ENCODE results near the gene IFITM2.
"Not testable (repeated sequence)": the region's sequence is repeated elsewhere in the genome, so short reads cannot be mapped to it uniquely, and the experiment has no call there.

Gene IFITM2

DNA sequence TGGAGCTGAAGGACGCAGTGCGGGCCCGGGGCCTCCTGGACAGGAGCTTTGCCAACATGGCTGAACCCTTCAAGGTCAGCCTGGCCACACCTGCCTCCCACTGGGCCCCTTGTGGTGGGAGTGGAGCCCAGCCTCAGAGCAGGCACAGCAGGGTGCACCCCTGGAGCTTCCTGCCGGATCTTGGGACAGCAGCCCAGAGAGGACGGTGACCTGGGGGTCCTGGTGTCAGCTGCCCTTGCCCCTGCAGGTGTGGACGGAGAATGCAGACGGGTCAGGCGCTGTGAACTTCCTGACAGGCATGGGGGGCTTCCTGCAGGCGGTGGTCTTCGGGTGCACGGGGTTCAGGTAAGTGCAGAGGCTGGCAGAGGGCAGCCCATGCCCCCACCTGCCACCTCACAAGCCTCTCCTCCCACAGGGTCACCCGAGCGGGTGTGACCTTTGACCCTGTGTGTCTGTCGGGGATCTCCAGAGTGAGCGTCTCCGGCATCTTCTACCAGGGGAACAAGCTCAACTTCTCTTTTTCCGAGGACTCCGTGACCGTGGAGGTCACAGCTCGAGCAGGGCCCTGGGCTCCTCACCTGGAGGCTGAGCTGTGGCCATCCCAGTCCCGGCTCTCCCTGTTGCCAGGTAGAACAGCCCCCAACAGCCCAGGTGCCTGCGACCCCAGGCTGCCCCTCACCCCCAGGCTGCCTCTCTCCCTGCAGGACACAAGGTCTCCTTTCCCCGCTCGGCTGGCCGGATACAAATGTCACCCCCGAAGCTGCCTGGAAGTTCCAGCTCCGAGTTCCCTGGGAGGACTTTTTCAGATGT lies 13.6 kb upstream of the IFITM2 start:
- DNase-seq, result no peak

DNA sequence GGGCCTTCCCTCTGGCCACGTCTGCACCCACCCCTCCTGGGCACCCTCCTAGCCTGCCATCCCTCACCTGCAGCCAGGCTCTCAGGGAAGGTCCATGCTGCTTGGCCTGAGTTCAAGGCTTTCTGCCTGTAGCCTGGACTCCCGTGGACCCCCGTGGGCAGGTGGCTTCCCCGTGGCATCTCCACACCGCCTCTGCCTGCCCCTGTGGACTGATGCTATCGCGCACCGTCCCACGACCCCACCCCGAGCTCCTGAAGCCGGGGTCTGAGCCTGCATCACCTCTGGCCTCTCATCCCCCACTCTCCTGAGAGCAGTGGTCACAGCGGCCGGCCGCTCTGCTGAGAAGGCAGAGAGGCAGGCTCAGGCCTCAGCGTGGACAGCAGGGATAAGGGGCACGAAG lies 12.8 kb upstream of the IFITM2 start:
- DNase-seq, result no peak

DNA sequence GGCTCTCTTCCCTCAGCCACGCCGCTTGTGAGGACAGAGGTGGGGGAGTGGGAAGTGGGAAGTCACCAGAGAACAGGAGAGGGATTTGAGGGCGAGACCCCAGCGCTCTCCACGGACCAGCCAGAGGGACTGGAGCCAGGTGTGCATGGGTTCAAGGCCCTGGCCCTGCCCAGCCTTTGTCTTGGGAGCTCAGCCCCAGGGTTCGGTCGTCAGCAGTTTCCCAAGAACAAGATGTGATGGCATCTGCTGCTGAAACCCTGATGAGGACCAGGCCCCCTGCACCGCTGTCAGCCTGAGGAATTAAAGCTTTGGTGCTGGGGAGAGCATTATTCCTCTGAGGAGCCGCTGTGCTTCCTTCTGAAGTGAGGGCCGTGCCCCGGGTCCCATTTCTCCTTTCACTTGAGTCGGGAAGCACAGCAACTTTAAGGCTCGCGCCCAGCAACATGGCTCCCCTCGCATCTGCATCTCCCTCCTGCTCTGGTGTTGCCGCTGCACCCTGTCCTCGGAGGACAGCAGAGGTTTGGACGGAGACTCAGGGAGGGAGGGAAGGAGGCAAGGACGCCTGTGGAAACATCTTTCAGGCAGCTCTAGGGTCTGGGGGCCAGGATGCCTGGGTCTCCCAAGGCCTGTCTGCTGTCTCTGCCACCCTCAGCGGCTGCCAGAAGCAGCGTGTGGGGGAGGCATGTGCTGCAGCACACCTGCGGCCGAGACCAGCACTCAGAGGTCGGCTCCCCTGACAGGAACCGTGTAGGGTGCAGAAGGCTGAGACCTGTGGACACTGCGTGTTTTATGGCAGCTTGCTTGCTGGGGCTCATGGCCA lies 12.1 kb upstream of the IFITM2 start:
- no peak for DNase-seq

DNA sequence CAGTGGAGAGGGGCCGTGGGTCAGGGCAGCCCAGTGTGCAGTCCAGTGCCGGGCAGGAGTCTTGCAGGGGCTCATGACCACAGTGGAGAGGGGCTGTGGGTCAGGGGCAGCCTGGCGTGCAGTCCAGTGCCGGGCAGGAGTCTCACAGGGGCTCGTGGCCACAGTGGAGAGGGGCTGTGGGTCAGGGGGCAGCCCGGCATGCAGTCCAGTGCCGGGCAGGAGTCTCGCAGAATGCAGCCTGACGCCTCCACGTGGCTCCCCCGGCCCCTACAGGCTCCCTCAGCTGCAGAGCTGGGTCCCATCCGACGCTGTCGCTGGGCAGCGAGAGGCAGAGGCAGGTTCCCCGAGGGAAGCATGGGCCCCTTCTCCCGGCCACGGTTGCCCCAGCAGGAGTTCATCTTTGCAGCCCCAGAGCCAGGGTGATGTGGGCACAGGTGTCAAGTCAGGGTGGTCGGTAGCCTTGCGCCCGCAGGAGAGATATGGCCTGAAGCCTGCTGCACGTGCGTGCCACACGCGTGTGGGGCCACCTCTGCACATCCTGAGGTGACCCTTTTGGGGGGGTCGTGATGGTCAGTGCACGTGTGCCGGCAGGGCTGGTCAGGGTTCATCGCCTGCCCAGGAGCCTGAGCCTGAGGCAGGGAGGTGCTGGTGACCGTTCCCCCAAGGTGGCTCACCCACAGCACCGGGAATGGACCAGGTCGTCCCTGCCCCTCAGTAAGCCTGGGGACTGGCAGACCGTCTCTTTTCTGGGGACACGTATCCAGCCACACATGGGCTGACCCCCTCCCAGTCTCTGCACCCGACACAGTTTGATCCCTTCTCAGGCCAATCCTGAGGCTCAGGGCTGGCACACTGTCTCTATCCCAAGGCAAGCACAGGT lies 11.2 kb upstream of the IFITM2 start:
- DNase-seq, result no peak

DNA sequence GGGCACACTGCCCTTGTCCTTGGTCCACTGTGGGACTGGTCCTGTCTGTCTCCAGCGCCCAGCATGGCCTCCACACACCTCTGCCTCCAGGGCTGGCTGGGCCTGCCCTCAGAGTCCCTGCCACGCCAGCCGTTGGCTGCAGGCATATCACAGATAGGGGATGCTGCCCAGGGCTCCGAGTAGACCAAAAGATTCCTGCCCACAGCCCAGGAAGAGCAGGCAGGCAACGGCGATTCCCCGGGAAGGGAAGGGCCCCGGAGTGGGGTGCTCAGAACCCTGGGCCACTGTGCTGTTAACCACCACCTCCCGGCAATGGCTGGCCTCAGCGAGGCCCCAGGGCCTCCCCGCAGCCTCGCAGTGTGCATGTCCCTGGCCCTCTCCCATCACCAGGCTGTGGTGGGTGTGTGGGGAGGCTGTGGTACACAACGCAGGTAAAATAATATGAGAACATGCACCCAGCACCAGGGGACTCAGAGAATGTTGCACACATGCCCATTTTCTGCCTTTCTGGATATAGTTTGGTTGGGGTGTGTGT lies 10.5 kb upstream of the IFITM2 start:
- DNase-seq, result no peak

DNA sequence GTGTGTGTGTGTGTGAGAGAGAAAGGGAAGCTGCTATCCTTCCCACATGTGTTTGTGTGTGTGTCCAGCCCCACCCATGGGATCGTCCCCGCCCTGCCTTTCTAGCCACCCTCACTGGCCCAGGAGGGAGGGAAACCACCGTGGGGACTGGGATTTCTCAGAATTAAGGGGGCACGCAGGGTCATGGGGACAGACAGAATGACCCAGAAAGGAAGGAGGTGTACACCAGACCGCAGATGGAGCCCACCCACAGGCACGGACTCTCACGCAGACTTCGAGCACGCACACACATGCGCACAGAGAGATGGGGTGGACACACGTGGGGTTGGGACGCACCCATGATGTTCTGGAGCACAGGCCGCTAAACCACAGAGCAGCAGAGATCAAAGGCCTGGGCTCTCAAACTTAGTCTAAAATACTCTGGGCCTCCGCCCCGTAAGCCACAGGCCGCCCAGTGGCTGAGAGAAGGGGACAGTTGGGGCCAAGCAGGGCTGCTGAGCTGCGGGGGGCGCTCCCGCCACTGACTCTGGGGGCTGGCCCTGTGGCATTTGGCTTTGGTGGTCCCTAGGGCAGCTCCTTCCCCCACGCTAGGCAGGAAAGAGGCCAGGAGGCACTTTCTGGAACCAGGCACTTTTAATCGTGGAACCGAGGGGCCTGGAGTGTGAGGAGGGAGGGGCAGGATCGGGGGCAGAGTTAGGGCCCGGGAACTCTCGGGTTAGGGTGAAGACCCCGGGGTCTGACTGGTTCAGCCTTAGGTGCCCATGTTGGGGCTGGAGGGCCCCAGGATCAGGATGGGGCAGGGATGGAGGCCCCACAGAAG lies 9.8 kb upstream of the IFITM2 start:
- peak; percentile 51 for DNase-seq

DNA sequence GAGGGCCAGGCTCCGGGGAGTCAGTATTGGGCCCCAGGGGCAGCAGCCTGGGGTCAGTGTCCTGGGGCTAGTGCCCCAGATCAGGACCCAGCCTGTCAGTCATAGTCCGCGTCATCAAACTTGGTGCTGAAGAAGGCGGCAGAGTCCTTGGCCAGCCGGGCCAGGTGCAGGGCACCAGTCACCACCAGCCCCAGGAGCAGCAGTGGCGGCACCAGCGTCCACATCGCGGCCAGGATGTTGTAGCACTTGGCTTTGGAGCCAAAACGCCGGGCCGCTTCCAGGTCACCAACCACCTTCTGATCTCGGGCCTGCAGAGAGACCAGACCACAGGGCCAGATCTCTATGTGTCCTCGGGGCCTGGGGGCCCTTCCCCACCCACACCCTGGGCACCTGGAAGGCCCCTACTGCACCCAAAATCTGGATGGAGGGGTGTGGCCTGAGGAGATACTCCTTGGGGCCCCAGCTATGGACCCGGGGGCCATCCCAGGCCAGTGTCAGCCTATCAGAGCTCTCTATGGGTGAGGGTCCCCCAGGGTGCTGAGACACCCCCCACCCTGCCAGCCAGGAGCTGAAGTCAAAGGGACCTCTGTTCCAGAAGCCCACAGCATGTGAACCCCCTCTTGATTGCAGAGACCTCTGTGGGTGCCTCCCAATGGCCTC lies 9.1 kb upstream of the IFITM2 start:
- DNase-seq, result no peak

DNA sequence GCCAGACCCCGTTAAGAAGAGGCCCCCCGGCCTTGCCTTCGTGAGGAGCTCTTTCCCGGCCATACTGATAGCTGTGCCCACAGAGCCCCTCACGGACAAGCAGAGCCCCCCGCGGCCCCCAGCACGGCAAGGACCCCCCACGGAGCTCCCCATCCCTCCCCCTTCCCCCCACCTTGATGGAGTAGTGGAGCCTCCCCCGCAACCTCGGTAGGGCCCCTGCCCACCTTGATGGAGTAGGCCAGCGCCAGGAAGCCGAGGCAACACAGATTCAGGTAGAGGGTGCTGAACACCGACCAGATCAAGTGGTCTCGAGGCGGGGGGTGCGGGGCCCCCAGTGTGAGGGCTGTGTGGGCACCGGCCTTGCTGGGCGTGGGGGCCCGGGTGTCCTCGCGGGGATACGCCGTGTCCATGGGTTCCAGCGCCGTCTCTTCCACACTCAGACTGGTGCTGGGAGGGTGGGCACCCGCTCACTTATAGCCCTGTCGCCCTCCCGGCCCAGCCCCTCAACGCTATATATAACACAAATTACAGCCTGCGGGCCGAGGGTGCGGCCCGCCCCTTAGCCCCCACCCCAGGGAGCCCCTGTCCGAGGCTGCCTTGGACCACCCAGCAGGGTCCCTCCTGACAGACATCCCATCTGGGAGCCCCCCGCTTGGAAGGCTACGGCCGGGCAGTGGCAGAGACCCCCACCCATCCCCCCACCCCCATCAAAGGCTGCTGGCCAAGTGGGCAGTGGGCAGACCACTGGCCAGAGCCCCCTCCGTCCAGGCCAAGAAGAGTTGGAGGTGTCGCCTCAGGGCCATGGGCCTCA lies 8.3 kb upstream of the IFITM2 start, which contains the start of gene IFITM5:
Gene IFITM5 (minus strand): TSS at position 446 of the 811 bp plus-strand sequence. CDS start 36 bp downstream, at position 410.
- DNase-seq, result no peak

DNA sequence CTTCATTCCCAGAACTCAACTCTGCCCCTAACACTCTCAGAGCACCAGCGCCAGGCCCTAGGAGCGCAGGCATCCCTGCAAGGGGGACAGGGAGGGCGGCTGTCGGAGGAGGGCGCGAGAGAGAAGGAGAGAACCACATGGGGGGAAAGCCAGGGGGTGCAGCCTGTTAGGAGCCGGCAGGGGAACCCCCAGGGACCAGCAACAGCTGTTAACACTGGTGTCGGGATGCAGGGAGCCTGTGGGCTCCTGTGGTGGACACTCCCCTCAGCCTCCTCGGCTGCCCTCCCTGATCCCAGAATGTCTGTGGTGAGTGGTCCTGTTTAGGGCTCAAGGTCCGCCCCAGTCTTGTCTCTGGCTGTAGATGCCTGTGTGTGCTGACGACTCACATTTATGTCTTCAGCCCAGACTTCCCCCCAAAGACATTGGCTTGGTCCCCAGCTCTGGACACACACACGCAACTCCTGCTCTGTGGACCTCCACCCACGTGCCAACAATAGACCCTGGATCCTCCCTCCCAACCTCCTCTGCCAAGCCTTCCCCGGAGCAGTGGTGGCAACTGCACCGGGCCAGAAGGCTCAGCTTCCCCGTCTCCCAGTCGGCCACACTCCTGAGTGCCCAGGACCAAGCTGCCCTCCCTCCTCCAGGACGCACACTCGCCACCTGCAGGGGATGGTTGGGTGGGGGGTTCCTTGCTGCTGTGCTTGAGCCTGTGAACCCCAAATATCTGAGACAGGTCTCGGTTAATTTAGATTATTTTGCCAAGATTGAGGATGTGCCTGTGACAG lies 7.5 kb upstream of the IFITM2 start:
- no peak for DNase-seq

DNA sequence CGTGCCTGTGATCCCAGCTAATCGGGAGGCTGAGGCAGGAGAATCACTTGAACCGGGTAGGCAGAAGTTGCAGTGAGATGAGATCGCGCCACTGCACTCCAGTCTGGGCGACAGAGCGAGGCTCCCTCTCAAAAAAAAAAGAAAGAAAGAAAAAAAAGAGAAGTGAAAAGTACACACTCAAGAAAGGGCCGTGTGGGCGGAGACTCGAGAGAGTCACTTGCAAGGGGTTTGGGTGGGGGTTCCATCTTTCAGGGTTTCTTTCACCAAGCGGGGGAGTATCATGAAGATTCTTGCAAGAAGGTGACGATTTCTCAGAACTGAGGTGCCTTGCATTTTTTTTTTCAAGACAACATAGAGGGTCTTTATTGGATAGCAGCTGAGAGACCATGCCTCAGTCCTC lies 4.3 kb upstream of the IFITM2 start:
- DNase-seq, result no peak

DNA sequence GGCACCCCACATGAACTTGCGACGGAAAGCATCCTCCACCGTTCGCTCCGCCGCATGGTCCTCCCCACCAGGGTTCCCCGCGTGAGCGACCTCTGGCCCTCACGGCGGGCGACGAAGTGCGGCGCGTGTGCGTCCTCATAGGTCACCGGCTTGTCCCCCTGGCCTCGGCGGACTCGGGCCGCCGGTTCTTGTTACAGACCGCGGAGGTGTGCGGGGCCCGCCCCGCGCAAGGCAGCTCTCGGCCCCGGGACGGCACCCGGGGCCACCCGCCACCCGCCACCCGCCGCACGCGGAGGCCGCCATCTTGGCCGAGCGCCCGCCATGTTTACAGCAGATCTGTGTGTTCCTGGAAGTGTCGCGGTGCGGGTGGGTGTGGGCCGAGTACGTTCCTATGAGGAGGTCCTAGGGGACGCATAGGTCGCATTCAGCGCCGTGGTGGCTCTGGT lies 3.5 kb upstream of the IFITM2 start:
- DNase-seq, result no peak

DNA sequence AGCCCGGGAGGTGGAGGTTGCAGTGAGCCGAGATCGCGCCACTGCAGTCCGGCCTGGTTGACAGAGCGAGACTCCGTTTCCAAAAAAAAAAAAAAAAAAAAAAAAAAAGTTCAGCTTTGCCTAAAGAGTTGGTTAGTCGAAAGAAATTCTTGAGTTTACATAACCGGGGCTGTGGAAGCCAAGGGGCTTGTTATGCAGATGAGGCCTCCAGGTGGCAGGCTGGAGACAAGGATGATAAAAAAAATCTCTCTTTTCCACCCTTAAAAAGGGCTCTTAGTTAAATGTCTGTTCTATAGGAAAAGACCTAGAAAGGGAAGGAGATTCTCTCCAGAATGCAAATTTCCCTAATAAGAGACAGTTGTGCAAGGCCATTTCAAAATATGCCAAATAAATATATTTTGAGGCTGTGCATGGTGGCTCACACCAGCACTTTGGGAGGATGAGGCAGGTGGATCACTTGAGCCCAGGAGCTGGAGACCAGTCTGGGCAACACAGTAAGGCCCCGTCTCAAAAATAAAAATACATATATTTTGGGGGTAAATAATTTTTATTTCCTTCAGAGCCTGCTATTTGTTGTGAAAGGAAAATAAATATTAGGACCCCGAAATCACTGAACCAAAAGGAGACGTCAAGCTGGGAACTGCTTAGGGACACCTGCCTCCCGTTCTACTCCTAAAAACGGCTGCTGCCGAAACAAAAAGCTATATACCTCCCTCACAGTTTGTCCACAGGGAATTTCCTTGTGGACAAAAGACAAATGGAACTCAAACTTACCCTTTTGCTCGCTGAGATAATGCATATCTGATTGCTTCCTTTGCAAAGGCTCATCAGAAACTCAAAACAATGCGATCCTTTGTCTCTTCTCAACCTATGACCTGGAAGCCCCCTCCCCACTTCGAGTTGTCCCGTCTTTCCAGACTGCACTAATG lies 2.4 kb upstream of the IFITM2 start:
- peak; percentile 70 for DNase-seq

DNA sequence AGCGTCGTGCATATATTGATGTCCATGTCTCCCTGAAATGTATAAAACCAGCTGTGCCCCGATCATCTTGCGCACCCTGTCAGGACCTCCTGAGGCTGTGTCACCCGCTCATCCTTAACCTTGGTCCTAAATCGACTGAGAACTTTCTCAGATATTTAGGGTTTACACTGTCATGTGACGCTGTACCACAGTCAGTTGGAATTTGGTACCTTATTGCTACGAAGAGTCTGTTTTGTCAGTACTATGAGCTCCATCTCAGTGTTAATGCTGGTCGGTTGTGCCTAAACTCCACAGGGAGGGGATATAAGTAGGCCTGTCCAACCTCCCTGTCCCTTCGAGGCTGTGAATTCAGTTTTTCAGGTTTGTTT lies 1.8 kb upstream of the IFITM2 start:
- no peak for DNase-seq

DNA sequence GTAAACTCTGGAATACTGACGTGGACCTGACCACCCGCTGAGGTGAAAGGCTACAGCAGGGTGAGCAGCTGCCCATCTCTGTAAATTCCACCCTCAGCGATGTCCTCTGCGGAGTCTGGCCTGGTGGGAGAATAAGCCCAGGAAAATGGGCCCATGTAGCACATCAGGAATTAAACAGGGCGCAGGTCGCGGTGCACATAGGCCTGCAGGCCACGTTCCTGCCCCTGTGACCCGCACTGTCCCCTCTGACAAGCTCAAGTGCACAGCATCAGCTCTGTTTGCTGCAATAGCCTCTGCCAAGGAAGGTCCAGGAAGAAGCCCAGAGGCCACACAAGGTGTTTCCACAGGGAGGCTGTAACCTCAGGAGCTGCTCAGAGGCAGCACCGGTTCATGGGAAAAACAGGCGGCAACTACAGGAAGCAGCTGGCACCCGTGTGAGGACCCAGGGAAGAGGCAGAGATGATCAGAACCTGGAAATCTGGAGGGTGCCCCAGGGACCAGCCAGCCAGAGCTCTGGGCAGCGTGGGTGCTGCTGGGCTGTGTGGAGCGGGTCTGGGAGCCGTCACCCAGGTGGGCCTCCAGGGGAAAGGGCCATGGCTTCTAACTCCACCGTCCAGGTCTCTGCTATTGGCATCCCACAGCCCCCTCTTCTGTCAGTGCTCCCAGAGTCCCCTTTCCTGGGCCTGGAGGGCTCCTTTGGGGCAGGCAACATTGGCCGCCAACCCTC lies 808 bp upstream of the IFITM2 start:
- DNase-seq, result no peak

DNA sequence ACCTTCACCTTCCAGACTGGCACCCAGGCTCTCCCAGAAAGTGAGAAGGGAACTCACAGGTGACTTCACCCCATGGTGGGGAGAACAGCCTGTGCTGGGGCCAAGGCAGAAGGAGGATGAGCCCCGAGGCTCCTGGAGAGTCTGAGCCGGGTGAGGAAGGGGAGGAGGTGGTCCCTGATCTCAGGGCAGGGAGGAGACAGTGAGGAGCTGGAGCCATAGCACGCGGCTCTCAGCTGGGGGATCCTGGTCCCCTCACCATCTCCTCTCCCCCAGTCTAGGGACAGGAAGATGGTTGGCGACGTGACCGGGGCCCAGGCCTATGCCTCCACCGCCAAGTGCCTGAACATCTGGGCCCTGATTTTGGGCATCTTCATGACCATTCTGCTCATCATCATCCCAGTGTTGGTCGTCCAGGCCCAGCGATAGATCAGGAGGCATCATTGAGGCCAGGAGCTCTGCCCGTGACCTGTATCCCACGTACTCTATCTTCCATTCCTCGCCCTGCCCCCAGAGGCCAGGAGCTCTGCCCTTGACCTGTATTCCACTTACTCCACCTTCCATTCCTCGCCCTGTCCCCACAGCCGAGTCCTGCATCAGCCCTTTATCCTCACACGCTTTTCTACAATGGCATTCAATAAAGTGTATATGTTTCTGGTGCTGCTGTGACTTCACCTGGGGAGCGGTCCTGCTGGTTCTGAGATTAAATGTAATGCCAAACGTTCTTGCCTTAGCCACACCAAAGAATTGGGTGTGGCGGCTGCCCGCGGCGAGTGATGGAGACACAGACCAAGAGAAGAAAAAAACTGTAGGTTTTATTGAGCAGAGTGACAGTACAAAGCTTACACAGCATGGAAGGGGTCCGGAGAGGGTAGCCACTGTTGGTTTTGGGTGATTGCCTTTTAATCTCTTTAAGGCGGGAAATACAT lies 1.4 kb downstream of the IFITM2 start:
- peak; percentile 48 for DNase-seq

DNA sequence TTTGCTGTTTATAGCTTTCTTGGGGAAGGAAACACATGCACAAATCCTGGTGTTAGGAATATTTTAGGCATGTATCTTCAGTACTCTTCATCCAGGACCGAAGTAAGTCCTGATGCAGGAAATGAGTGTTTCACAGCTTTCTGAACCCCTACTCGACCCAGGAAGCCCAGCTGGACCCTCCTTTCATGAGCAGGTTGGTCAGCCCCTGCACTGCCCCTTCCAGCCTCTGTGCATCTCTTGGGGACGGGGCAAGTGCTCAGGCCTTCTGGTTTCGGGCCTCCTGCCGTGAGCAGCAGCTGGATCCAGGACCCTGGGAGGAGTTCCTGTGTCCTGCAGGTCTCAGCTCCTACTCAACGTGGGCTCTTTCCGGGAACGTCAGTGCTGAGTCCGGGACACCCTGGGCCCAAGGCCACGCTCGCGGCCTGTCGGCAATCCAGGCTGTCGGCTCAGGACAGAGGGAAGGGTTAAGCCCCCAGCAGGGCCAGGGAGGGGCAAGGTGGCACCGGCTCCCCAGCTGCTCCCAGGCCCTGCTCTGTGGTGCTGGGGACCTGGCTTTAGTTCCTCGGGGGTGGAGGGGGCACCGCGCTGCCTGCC lies 2.5 kb downstream of the IFITM2 start:
- not testable (repeated sequence) for DNase-seq

All from stimulated activated CD4-positive, alpha-beta T cell treated with anti-CD3 and anti-CD28 coated beads, Interleukin-15, amount 100 ng/mL, for 24 hours (primary cell).